ENCODE results near the gene NELFB.

NELFB gene

DNA sequence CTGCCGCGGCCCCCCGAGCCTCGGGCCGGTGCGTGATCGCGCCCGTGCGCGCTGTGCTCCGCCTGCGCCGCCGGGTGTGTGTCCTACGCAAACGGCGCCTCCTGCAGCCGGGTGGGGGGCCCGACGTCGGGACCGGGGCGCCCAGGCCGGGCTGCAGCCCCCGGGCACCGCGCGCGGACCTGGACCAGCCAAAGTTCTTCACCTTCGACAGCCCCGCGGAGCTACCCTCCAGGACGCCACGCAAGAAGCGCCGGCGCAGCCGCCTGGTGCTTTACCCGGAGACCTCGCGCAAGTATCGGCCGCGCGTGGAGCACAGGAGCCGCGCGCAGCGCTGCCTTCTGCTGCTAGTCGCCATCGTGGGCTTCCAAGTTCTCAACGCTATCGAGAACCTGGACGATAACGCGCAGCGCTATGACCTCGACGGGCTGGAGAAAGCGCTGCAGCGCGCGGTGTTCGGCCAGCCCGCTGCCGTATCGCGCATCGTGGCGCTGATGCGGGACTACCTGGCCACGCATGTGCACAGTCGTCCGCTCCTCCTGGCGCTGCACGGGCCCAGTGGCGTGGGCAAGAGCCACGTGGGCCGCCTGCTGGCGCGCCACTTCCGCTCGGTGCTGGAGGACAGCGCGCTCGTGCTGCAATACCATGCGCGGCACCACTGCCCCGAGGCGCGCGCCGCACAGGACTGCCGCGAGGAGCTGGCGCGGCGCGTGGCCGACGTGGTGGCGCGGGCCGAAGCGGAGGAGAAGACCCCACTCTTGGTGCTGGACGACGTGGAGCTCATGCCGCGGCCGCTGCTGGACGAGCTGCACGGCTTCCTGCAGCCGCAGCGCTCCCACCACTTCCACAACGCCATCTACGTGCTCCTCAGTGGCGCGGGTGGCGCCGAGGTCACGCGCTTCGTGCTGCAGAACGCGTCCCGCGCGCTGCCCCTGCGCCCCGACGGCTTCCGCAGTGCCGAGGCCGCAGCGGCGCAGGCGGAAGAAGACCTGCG is 23.9 kb downstream of the NELFB start:
- no peaks in the 10 kb centered on the region for H3K27me3 ChIP-seq (ENCODE audit: insufficient read depth, low read depth, severe bottlenecking)
- no peak overlapping the region for H3K27ac ChIP-seq
- TF ChIP-seq, protein P1, sequence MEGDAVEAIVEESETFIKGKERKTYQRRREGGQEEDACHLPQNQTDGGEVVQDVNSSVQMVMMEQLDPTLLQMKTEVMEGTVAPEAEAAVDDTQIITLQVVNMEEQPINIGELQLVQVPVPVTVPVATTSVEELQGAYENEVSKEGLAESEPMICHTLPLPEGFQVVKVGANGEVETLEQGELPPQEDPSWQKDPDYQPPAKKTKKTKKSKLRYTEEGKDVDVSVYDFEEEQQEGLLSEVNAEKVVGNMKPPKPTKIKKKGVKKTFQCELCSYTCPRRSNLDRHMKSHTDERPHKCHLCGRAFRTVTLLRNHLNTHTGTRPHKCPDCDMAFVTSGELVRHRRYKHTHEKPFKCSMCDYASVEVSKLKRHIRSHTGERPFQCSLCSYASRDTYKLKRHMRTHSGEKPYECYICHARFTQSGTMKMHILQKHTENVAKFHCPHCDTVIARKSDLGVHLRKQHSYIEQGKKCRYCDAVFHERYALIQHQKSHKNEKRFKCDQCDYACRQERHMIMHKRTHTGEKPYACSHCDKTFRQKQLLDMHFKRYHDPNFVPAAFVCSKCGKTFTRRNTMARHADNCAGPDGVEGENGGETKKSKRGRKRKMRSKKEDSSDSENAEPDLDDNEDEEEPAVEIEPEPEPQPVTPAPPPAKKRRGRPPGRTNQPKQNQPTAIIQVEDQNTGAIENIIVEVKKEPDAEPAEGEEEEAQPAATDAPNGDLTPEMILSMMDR (IDR thresholded peaks at IDR 0.05; ENCODE audit: low read depth, low read length) = no peak
- DNase-seq = no peak
- no peak overlapping the region for H3K4me3 ChIP-seq (ENCODE audit: low read depth, low read length)
- no peaks in the 10 kb centered on the region for H3K9me3 ChIP-seq (ENCODE audit: severe bottlenecking)
- H3K36me3 ChIP-seq = peaks cover 19% of the 10 kb centered on the region

GRCh38 chr9:137279741-137280473 is 24.8 kb downstream of the NELFB start:
- peaks cover 19% of the 10 kb centered on the region for H3K36me3 ChIP-seq
- H3K9me3 ChIP-seq (ENCODE audit: severe bottlenecking) = no peaks in the 10 kb centered on the region
- no peak for DNase-seq
- no peak overlapping the region for H3K4me3 ChIP-seq (ENCODE audit: low read depth, low read length)
- no peaks in the 10 kb centered on the region for H3K27me3 ChIP-seq (ENCODE audit: insufficient read depth, low read depth, severe bottlenecking)
- no peak overlapping the region for H3K27ac ChIP-seq
- TF ChIP-seq, protein P1 (IDR thresholded peaks at IDR 0.05; ENCODE audit: low read depth, low read length) = no peak

GRCh38 chr9:137280474-137281344 is 25.6 kb downstream of the NELFB start:
- Histone ChIP-seq H3K36me3 (peaks cover 19% of the 10 kb centered on the region), H3K9me3 (ENCODE audit: severe bottlenecking) (no peaks in the 10 kb centered on the region), H3K27ac (no peak overlapping the region), H3K27me3 (ENCODE audit: insufficient read depth, low read depth, severe bottlenecking) (no peaks in the 10 kb centered on the region), H3K4me3 (ENCODE audit: low read depth, low read length) (no peak overlapping the region)
- TF ChIP-seq, protein P1 (IDR thresholded peaks at IDR 0.05; ENCODE audit: low read depth, low read length) = no peak
- no peak for DNase-seq

GRCh38 chr9:137281345-137282116 is 26.4 kb downstream of the NELFB start:
- Histone ChIP-seq H3K27me3 (ENCODE audit: insufficient read depth, low read depth, severe bottlenecking) (no peaks in the 10 kb centered on the region), H3K9me3 (ENCODE audit: severe bottlenecking) (no peaks in the 10 kb centered on the region), H3K4me3 (ENCODE audit: low read depth, low read length) (no peak overlapping the region), H3K27ac (no peak overlapping the region), H3K36me3 (peaks cover 19% of the 10 kb centered on the region)
- TF ChIP-seq, protein P1 (IDR thresholded peaks at IDR 0.05; ENCODE audit: low read depth, low read length) = no peak
- DNase-seq = no peak

DNA sequence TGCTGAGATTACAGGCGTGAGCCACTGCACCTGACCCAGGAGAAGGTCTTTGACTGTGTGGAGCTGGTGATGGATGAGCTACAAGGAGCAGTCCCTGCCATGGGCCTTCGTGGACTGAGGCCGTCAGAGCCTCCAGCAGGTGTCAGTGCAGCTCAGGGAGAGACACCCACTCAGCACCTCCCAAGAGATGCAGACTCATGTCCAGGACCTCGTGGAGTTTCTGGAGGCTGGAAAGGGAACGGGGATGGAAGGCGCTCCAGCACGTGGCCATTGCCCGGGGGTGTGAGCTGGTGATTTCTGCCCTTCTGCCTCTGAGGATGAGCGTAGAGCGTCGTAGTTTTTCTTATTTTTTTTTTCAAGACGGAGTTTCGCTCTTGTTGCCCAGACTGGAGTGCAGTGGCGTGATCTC is 31.9 kb downstream of the NELFB start:
- TF ChIP-seq, protein P1 (IDR thresholded peaks at IDR 0.05; ENCODE audit: low read depth, low read length) = peak; percentile 93
- H3K36me3 ChIP-seq = peaks cover 4% of the 10 kb centered on the region
- H3K27ac ChIP-seq = no peak overlapping the region
- H3K27me3 ChIP-seq (ENCODE audit: insufficient read depth, low read depth, severe bottlenecking) = no peaks in the 10 kb centered on the region
- DNase-seq = peak; percentile 85
- no peak overlapping the region for H3K4me3 ChIP-seq (ENCODE audit: low read depth, low read length)
- no peaks in the 10 kb centered on the region for H3K9me3 ChIP-seq (ENCODE audit: severe bottlenecking)

Measured in WERI-Rb-1 (cell line).